ELF-1 (cell line): ENCODE measurements around the gene OLR1.
"Not testable (repeated sequence)": the region's sequence is repeated elsewhere in the genome, so short reads cannot be mapped to it uniquely, and the experiment has no call there.

ENCODE experiments used
- DNase-seq: peaks from one replicate; pipeline ENCODE4 v3.0.0-alpha.2; 2016; ENCODE audit warnings: low read depth, low spot score

Gene OLR1

GRCh38 chr12:10190558-10191388 is 18.8 kb upstream of the OLR1 start:
- peak; percentile 68 for DNase-seq

GRCh38 chr12:10189653-10190052 is 17.7 kb upstream of the OLR1 start:
- DNase-seq, result no peak

GRCh38 chr12:10186958-10187357 is 15.0 kb upstream of the OLR1 start:
- DNase-seq, result not testable (repeated sequence)

DNA sequence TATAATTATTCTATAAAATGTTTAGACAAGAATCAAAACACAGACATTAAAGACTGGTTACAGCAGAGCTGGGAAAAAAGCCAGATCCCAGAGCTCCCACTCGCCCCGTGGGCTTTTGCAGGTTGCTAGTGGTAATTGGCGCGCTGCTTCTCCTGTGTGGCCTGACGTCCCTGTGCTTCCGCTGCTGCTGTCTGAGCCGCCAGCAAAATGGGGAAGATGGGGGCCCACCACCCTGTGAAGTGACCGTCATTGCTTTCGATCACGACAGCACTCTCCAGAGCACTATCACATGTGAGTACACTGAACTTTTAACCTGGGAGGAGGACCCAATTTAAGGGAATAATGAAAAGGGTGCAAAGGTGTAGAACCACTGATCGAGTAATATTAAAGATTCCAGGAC is 14.4 kb upstream of the OLR1 start:
- no peak for DNase-seq

DNA sequence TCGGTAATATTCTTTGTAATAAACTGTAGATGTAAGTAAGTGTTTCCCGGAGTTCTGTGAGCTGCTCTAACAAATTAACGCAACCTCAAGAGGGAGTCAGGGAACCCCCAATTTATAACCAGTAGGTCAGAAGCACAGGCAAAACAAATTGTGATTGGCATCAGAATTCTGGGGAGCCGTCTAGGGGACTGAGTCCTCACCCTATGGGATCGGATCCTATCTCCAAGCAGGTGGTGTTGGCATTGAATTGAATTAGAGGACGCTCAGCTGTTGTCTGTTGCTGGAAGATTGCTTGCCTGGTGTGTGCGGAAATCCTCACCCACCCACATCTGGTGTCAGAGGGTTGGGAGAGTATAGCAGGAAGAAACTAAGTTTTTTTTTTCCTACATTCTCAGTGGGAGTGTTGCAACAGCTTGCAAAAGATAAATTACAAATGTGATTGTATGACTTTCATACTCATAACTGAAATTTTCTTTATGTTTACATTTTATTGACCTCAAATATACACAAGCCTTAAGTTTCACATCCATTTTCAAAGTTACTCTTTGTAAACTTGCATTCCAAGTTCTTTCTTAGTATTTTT is 12.4 kb upstream of the OLR1 start:
- no peak for DNase-seq

DNA sequence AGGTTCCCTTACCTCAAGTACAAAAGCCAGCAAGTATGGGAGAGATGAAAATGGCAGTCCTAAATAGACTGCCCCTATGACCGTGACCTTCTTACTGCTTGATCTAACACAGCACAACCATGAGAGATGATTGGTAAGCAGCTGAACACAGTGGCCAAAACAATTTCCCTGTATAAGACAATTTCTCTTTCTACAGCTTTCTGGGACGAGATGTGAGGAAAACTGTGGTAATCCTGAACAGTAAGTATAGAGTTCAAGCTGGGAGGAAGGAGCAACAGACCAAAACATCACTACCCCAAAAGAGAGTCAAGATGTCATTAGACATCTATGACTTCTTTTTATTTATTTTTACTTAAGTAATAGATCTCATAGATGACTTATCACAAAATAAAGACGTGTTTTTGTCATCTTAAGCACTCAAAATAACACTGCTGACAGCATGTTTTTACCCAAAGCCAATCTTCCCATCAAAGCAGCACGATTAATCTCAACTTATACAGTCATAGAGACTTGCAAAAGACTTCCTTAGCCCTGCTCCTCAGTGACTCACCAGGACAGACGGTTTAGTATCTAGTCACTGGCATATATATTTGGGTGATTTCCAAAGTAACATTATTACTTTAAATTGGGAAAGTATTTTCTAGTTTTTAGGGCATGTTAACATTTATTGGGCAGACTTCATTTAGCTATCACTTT is 10.6 kb upstream of the OLR1 start:
- no peak for DNase-seq

- DNase-seq, result no peak
Observed at GRCh38 chr12:10179776-10180181, 7.8 kb upstream of the OLR1 start.

GRCh38 chr12:10178821-10179220 is 6.9 kb upstream of the OLR1 start, which contains the start of gene TMEM52B:
Gene TMEM52B (plus strand): TSS chr12:10179032. CDS start chr12:10179575, 543 bp downstream.
- no peak for DNase-seq

- DNase-seq, result no peak
Observed at GRCh38 chr12:10175846-10176636, 4.1 kb upstream of the OLR1 start.

- no peak for DNase-seq
Observed at GRCh38 chr12:10174986-10175614, 3.2 kb upstream of the OLR1 start.

DNA sequence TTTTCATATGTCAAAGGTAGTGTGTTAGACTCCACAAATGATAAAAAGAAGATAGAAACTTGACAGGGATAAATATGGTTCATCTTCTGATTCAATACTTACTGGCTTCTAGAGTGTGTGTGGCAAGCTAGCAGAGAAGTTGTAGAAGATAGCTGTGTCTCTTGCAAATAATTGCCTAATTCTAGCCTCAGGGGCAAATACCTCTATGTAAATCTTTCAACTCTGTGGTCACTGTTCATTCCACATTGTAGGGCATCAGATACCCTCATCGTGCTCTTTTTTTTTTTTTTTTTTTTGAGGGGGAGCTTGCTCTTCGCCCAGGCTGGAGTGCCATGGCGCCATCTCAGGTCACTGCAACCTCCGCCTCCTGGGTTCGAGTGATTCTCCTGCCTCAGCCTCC is 1.7 kb downstream of the OLR1 start:
- no peak for DNase-seq

- no peak for DNase-seq
Observed at GRCh38 chr12:10169104-10169503, 2.8 kb downstream of the OLR1 start.

DNA sequence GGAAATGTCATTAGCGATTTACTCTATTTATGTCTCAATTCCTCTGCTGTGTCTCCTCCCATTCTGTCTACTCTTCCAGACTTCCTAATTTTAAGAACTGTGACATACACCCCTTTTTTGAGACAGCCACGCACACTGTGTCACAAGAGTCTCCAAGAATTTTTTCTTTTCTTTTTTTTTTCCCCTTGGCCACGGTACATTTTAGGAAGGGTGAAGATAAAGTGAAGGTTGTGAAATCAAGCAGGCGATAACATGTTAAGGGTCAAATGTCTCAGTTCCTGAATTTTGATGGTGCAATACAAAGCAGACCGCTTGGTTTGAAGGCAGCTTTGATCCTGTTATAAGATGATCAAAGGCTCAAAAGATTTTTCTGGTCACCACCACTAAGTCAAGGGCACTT is 4.3 kb downstream of the OLR1 start:
- no peak for DNase-seq

DNA sequence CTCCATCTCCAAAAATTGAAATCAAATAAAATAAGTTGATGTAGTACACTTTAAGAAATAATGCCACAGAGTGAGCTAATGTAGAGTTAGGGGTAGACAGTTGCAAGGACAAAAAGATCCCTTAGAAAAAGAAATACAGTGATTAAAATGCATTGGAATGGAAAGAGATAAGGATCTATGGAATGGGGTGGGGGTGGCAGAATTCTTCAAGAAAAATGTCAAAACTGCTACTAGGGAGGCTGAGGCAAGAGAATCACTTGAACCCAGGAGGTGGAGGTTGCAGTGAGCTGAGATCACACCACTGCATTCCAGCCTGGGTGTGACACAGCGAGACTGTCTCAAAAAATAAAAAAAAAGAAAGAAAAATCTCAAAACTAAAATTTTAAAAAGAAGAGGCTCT is 6.5 kb downstream of the OLR1 start:
- no peak for DNase-seq

DNA sequence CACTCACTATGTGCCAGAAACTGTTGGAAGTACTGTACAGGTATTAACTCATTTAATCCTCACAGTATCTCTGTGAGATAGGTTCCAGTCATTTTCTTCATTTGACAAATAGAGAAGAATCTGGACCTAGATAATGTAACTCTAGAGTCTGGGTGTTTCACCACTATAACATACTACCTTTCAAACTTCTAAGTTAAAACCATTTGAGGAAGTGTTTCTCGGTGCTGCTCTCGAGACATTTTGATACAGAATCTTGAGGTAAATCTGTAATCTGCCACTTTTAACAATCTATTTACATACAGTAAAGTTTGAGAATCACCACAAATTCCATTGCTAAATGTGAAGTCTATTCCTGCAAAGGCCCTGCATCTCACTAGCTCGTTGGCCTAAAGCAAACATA is 8.8 kb downstream of the OLR1 start:
- DNase-seq, result no peak

- no peak for DNase-seq
Observed at GRCh38 chr12:10160617-10161385, 11.1 kb downstream of the OLR1 start.

GRCh38 chr12:10159280-10159679 is 12.7 kb downstream of the OLR1 start:
- DNase-seq, result no peak

GRCh38 chr12:10158406-10158805 is 13.5 kb downstream of the OLR1 start:
- DNase-seq, result no peak

- no peak for DNase-seq
Observed at GRCh38 chr12:10155966-10156365, 16.0 kb downstream of the OLR1 start.

DNA sequence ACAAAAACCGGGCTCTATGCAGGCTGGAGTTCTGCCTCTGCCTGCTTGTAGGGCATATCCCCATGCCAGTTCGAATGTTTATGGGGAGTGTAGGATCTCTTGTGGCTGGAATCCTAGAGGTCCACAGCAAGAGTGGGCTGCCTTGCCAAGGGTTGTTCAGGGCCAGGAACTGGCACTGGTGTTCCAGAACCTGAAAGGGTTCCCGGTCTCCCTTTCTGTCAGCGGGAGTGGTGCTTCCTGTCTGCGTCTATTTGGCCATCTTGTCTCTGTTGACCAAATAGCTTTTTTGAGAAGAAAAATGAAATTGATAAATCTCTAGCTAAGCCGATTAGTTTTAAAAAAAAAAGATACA is 17.8 kb downstream of the OLR1 start:
- DNase-seq, result no peak
